Stimulated activated CD4-positive, alpha-beta T cell treated with anti-CD3 and anti-CD28 coated beads, TNF-alpha, amount 100 ng/mL, for 4 hours (primary cell): ENCODE measurements around the gene MYB.
A peak's percentile ranks its signal among the peaks of the same experiment; 100 is the strongest.
"Not testable (repeated sequence)": the region's sequence is repeated elsewhere in the genome, so short reads cannot be mapped to it uniquely, and the experiment has no call there.

Experiments
- DNase-seq, 3 experiments: peaks; one replicate each; pipeline ENCODE4 v3.0.0-alpha.2; 2020; ENCODE audit warnings: low read depth in 3 of 3

Gene MYB

DNA sequence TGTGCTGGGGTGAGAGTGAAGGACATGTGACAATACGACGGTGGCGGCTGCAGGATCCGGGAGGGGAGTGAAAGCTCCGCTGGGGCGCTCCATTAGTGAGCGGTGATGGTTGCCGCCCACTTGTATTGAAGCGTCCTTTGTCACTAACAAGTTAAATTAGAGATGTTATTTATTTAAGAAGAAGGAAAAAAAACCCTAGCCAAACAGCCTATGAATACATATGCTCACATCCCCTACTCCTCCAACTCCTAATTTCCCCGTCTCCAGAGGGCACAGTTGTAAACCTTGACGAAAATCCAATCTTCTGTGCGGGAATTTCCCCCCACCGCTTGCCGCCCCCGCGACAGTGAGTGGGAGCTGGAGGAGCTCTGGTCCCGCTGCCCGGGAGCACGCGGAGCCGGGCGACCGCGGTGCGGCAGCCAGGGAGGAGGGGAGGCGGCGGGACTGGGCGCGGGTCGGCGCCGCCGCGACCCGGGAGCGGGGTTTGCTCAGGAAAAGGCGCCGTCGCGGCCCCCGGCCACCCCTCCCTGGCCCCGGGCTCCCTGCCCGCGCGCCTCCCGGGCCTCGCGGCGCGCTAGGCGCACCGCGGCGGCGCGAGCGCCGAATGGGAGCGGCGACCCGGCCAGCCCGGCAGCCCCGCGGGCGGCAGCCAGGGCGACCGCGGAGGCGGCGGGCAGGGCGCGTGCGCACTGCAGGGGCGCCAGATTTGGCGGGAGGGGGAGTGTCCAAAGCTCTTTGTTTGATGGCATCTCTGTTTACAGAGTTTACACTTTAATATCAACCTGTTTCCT is at the start of gene MYB:
Gene MYB, plus strand, starts transcription at position 767 of the 791 bp plus-strand sequence. CDS start 206 bp downstream, outside the sequence.
- peak; percentile 55 to 62 (median 56) for DNase-seq

DNA sequence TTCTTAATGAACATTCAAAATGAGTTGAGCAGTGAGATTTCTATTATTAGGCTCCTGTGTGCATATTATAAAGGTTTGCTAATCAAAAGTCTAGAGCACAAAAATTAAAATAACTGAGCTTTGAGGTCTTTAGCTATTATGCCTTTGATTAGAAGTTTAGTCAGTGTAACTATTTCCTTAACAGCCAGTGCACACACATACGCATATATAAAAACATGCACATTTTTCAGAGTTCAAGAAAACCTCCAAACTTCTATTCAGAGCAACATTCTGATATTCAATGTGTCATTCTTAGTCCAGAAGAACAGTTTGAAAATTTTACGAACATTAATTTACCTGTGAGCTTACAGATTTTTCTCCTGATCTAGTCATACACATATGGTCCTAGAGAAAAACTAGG is 48.3 kb upstream of the MYB start:
- DNase-seq = no peak

GRCh38 chr6:135135835-135136234 is 45.3 kb upstream of the MYB start:
- no peak for DNase-seq

GRCh38 chr6:135137826-135138225 is 43.3 kb upstream of the MYB start:
- DNase-seq = no peak

- no peak for DNase-seq
These were observed 39.9 kb upstream of the MYB start for GRCh38 chr6:135141182-135141581.

GRCh38 chr6:135141728-135142127 is 39.4 kb upstream of the MYB start:
- no peak for DNase-seq

- DNase-seq = not testable (repeated sequence)
These were observed 38.9 kb upstream of the MYB start for GRCh38 chr6:135142232-135142631.

GRCh38 chr6:135144673-135145062 is 36.4 kb upstream of the MYB start:
- DNase-seq = no peak

GRCh38 chr6:135145063-135145800 is 35.9 kb upstream of the MYB start:
- no peak for DNase-seq

GRCh38 chr6:135146162-135146934 is 34.8 kb upstream of the MYB start:
- DNase-seq = no peak

- no peak for DNase-seq
These were observed 33.2 kb upstream of the MYB start for GRCh38 chr6:135147637-135148592.

DNA sequence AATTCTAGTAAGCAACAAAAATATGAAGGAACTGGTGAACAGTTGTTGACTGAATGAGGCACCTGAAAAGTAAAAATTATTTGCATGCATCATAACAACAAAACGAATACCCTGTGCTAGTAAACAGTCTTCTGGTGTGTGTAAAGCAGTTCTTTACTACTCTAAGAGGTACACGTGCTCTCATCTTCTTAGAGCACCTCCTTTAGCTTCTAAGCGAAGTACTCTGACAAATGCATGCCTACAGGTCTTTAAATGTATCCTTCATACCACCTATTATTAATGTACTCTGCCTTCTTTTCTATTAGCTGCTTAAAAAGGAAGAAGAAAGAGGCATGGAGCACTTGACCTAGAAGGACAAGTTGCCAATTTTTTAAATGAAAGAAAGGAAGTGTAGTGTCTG is 32.2 kb upstream of the MYB start:
- no peak for DNase-seq

DNA sequence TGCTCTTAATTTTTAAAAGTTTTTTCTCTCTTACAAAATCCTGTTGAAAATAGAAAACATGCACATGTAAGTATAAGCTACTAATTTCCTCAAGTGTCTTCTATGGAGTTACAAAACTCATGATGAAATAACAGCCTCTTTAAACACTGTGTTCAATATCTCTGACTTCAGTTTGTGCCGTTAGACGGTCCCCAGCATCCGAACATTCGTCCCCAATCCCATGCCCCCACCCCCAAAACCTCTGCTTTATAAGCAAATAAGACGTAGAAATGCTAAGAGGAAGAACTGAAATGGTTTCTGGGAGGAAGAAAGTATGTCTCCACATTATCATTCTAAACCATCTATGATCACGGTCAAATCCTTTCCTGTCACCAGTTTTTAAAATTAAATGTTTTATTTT is 31.7 kb upstream of the MYB start:
- no peak for DNase-seq

GRCh38 chr6:135150481-135150880 is 30.6 kb upstream of the MYB start:
- not testable (repeated sequence) for DNase-seq

GRCh38 chr6:135154125-135154524 is 27.0 kb upstream of the MYB start:
- DNase-seq = not testable (repeated sequence)

DNA sequence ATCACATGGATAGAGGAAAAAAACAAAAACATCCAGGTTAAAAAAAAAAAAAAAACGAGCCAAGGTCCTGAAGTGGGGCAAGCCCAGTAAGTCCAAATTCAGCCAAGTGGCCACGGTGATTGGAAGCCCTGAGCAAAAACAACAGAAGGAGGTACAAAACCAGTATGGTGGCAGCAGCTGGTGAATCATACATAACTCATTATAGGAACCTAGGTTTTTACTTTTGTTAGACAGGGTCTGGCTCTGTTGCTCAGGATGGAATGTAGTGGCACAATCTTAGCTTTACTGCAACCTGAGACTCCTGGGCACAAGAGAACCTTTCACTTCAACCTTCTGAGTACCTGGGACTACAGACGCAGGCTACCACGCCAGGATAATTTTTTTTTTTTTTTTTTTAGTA is 22.7 kb upstream of the MYB start:
- DNase-seq = no peak

- no peak for DNase-seq
These were observed 21.6 kb upstream of the MYB start for GRCh38 chr6:135159531-135159930.

- DNase-seq = no peak
These were observed 19.4 kb upstream of the MYB start for GRCh38 chr6:135161411-135162395.

- DNase-seq = no peak
These were observed 18.2 kb upstream of the MYB start for GRCh38 chr6:135162678-135163439.
